Panc1 (cell line): Measurements from ENCODE around the gene SDK2. TPM values are rescaled to one million over a fixed set of nuclear protein-coding genes. Genes with fewer than 3 reads are reported as not detected.

Experiments used
- ATAC-seq: fragments of 200-7000 bp; cut with Tn5 transposase; 2 replicates; pipeline ENCODE4 v1.9.1; 2020; ENCODE audit warnings: mild to moderate bottlenecking, moderate library complexity
- BruUV-seq: library from RNA; stranded (reverse); fragments of 400-500 nt; replicated peaks from 2 replicates; lab custom pipeline; 2021; lab: Mats Ljungman, UMichigan
- CTCF ChIA-PET: fragments of 300-600 bp; sonication (Branson Sonifier 250); formaldehyde crosslinking; loops from one replicate; lab custom pipeline; 2022; ENCODE audit warnings: antibody characterized with exemption; lab: Charles Lee
- POLR2A ChIA-PET: fragments of 300-600 bp; sonication (Branson Sonifier 250); formaldehyde crosslinking; loops from one replicate; lab custom pipeline; 2022; ENCODE audit warnings: antibody characterized with exemption; lab: Charles Lee
- DNase-seq: peaks from one replicate; pipeline ENCODE4 v3.0.0-alpha.2; 2010; ENCODE audit warnings: low read depth, low spot score
- H3K27ac ChIP-seq: 2 replicates; pipeline ENCODE4 v1.5.1; 2011; ENCODE audit warnings: mild to moderate bottlenecking, low read length, inconsistent platforms
- H3K27me3 ChIP-seq: fragments of 200-500 bp; sonication (Bioruptor generic); 2 replicates; pipeline ENCODE4 v1.6.0; 2014; ENCODE audit warnings: low read length, inconsistent platforms; ENCODE audit not compliant: control insufficient read depth, insufficient read depth
- H3K36me3 ChIP-seq: fragments of 200-500 bp; sonication (Bioruptor generic); 2 replicates; pipeline ENCODE4 v1.5.1; 2014; ENCODE audit warnings: inconsistent platforms, mild to moderate bottlenecking, low read length, moderate library complexity; ENCODE audit not compliant: control insufficient read depth, insufficient read depth
- H3K4me1 ChIP-seq: 2 replicates; pipeline ENCODE4 v1.5.1; 2011; ENCODE audit warnings: inconsistent platforms, mild to moderate bottlenecking, low read length, moderate library complexity; ENCODE audit not compliant: control insufficient read depth, insufficient read depth
- H3K4me3 ChIP-seq, 2 experiments: 2 replicates each; pipeline ENCODE4 v1.5.1; 2011 to 2012; ENCODE audit warnings: low read depth in 2 of 2, low read length in 2 of 2, mild to moderate bottlenecking in 2 of 2, inconsistent platforms in 1 of 2, moderate library complexity in 1 of 2
- H3K9me3 ChIP-seq: fragments of 200-500 bp; sonication (Bioruptor generic); 2 replicates; pipeline ENCODE4 v1.5.1; 2014; ENCODE audit warnings: low read depth, mild to moderate bottlenecking, inconsistent platforms, low read length, moderate library complexity; ENCODE audit not compliant: control insufficient read depth, insufficient read depth
- CTCF ChIP-seq: fragments of 450-650 bp; IDR thresholded peaks from 2 replicates; pipeline ENCODE4 v1.5.1; 2017; ENCODE audit warnings: mild to moderate bottlenecking
- POLR2AphosphoS5 ChIP-seq: IDR thresholded peaks from 2 replicates; pipeline ENCODE4 v1.6.1; 2012; ENCODE audit warnings: mild to moderate bottlenecking, low read depth, low read length, moderate library complexity
- REST ChIP-seq, 2 experiments: IDR thresholded peaks; 2 replicates each; pipeline ENCODE4 v1.6.1; 2011 to 2012; ENCODE audit warnings: low read depth in 2 of 2, control low read depth in 1 of 2, low read length in 1 of 2, mild to moderate bottlenecking in 1 of 2, moderate library complexity in 1 of 2; ENCODE audit not compliant: insufficient read depth in 1 of 2
- SIN3A ChIP-seq: IDR thresholded peaks from 2 replicates; pipeline ENCODE4 v1.6.1; 2012; ENCODE audit warnings: low read depth, mild to moderate bottlenecking, low read length, moderate library complexity, borderline replicate concordance; ENCODE audit not compliant: insufficient read depth
- TCF7L2 ChIP-seq: IDR thresholded peaks from 2 replicates; pipeline ENCODE4 v1.6.1; 2011; ENCODE audit warnings: mild to moderate bottlenecking, low read depth, low read length, inconsistent platforms
- in situ Hi-C: cut with HindIII; loops from 2 replicates; pipeline ENCODE4 v1.10.0; 2016; ENCODE audit warnings: low sequenced_read_pairs, low pct_unique_long_range_greater_than_20kb
- intact Hi-C: fragments of 100-400 bp; cut with micrococcal nuclease; formaldehyde crosslinking; loops from one replicate; pipeline ENCODE4 v1.10.0; 2022; ENCODE audit not compliant: unreplicated experiment
- total RNA-seq: library from RNA; stranded (reverse); gene quantifications from one replicate; pipeline ENCODE4 v1.2.1, GENCODE V29; 2021; ENCODE audit not compliant: unreplicated experiment

The SDK2 gene
- total RNA-seq, 1 experiment from 2014 or later, result 0.41 TPM

GRCh38 chr17:73324160-73324475 lies 320.1 kb downstream of the SDK2 start:
- in situ Hi-C loops, result no loop called here
- CTCF ChIA-PET, result no interaction called here
- BruUV-seq, result no TSS peak

GRCh38 chr17:73323409-73324159 lies 320.7 kb downstream of the SDK2 start:
- no peak overlapping the region for H3K4me3 ChIP-seq
- CTCF ChIA-PET, result interaction anchor here (0.7 kb wide), 1 partner anchor 19 kb away, joined by 3 read pairs; no protein-coding TSS in a partner anchor
- POLR2A ChIA-PET, result interaction anchor here (0.6 kb wide), 1 partner anchor 10 kb away, joined by 11 read pairs; no protein-coding TSS in a partner anchor
- in situ Hi-C loops (no loop called here), intact Hi-C loops (no loop called here)
- H3K4me1 ChIP-seq, result no peaks in the 10 kb centered on the region
- no peak for DNase-seq
- no peak for ATAC-seq
- H3K27me3 ChIP-seq, result no peaks in the 10 kb centered on the region
- no peaks in the 10 kb centered on the region for H3K36me3 ChIP-seq
- no peaks in the 10 kb centered on the region for H3K9me3 ChIP-seq
- H3K27ac ChIP-seq, result no peak overlapping the region
- no peak for TF ChIP-seq CTCF
- no peak for TF ChIP-seq SIN3A
- TF ChIP-seq POLR2AphosphoS5, result no peak
- TF ChIP-seq REST (IDR thresholded peaks at IDR 0.05; ENCODE audit: insufficient read depth in 1 of 2, low read depth in 2 of 2, low read length in 1 of 2), result no peak
- no peak for TF ChIP-seq TCF7L2
- no TSS peak for BruUV-seq

More at GRCh38 chr17:73324160-73324475, 320.1 kb downstream of the SDK2 start:
- H3K4me1 ChIP-seq, result no peaks in the 10 kb centered on the region
- no peak for TF ChIP-seq CTCF
- TF ChIP-seq SIN3A, result no peak
- no peak for TF ChIP-seq REST (IDR thresholded peaks at IDR 0.05; ENCODE audit: insufficient read depth in 1 of 2, low read depth in 2 of 2, low read length in 1 of 2)
- no peak for TF ChIP-seq TCF7L2
- TF ChIP-seq POLR2AphosphoS5, result no peak
- no peak overlapping the region for H3K4me3 ChIP-seq
- no peaks in the 10 kb centered on the region for H3K9me3 ChIP-seq
- H3K27me3 ChIP-seq, result no peaks in the 10 kb centered on the region
- DNase-seq (no peak), ATAC-seq (no peak)
- H3K36me3 ChIP-seq, result no peaks in the 10 kb centered on the region
- intact Hi-C loops, result no loop called here
- H3K27ac ChIP-seq, result no peak overlapping the region
- POLR2A ChIA-PET, result interaction anchor here (0.6 kb wide), 1 partner anchor 10 kb away, joined by 11 read pairs; no protein-coding TSS in a partner anchor
